SU-DHL-6 (cell line): ENCODE measurements around the gene CERT1.

ENCODE experiments used
- CTCF ChIP-seq: fragments of 200-600 bp; sonication (generic); IDR thresholded peaks from one replicate; pipeline ENCODE4 v1.5.1; 2017; ENCODE audit warnings: antibody characterized with exemption, mild to moderate bottlenecking, low read length, moderate library complexity; ENCODE audit not compliant: insufficient read depth, poor library complexity, severe bottlenecking
- EZH2phosphoT487 ChIP-seq: fragments of 200-600 bp; sonication (generic), shearing (Covaris generic); conservative IDR thresholded peaks from 2 replicates; pipeline ENCODE4 v1.6.1; 2018; ENCODE audit warnings: mild to moderate bottlenecking, antibody characterized with exemption, low read length, moderate library complexity, mixed read lengths

DNA sequence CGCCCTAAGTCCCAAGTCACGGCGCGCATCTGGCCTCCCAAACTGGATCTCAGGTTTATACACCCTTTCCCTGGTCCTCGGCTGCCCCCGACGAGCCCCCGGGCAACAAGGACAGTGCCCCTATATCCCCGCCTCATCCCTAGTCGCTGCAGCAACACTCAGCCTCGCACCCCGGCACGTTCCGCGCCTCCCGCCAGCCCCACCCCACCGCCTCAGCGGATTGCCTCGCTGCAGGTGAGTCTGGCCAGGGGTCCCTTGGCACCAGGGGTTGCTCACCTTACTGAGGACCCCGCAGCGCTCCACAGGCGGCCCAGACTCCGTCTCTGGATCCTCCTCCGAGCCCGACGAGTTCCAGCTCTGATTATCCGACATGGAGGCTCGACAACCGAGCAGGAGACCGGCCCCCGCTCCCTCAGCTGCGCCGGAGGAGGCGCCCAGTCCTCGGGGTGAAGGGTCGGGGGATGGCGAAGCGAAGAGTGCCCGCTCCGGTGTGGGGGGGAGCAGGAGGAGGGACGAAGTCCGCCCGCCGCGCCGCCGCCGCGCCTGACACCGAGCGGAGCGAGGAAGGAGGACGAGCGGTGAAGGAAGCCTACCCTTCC lies 494 bp downstream of the CERT1 start:
- TF ChIP-seq CTCF (no peak), EZH2phosphoT487 (no peak)
